ENCODE results near the gene PKP3.
"Not testable (repeated sequence)": the region's sequence is repeated elsewhere in the genome, so short reads cannot be mapped to it uniquely, and the experiment has no call there.

The PKP3 gene

DNA sequence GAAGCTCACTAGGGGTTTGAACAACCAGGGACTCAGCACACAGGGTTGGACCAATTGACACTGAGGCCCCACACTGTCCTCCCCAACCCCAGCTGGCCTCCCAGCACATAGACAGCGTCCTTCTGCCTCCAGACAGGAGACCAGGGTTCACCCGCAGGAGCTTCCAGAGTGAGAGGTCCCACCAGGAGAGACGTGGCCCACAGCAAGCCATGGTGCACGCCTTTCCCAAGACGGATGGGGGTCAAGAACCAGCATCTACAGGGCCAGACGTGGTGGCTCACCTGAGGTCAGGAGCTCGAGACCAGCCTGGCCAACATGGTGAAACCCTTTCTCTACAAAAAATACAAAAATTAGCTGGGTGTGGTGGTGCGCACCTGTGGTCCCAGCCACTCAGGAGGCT is 32.8 kb downstream of the PKP3 start:
- no peak for DNase-seq (ENCODE audit: low spot score)

GRCh38 chr11:428295-428694 is 34.3 kb downstream of the PKP3 start:
- no peak for DNase-seq (ENCODE audit: low spot score)

DNA sequence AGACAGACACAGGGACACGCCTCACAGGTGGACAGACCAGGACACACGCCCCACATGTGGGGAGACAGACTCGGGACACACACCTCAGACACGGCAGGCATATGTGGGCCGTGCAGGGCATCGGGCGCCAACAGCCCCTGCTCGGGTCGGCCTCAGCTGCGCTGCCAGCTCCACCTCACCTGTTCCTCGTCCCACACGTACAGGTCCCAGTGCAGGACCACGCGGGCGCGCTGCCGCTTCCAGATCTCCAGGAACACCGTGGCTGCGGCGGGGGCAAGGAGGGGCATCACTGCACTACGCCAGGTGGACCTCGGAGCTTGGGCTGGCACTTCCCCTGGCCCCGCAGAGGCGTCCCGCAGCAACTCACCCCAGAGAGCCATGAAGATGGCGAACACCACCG is 35.4 kb downstream of the PKP3 start:
- no peak for DNase-seq (ENCODE audit: low spot score)

GRCh38 chr11:429931-430456 is 36.0 kb downstream of the PKP3 start:
- DNase-seq (ENCODE audit: low spot score) = no peak

DNA sequence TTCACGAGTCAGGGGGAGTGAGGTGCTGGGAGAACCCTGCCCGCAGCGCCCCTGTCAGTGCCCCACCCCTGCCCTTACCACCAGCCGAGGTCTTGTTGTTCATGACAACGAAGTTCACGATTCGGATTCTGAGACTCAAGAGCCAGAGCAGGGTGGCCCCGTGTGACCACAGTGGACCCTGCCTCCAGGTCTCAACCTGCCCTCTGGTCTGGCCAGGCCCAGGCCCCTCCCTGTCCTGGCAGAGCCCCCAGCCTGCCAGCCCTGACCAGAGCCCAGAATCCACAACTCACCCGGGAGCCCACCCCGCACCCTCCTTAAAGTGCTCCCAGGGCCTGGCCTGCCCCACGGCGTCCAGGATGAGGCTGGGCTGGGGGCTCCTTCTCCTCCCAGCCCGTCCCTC is 37.9 kb downstream of the PKP3 start:
- DNase-seq (ENCODE audit: low spot score) = no peak

GRCh38 chr11:432501-433100 is 38.6 kb downstream of the PKP3 start:
- DNase-seq (ENCODE audit: low spot score) = no peak

GRCh38 chr11:433111-433510 is 39.1 kb downstream of the PKP3 start:
- DNase-seq (ENCODE audit: low spot score) = no peak

- no peak for DNase-seq (ENCODE audit: low spot score)
These were observed 39.6 kb downstream of the PKP3 start for GRCh38 chr11:433641-434040.

GRCh38 chr11:434496-434895 is 40.5 kb downstream of the PKP3 start:
- DNase-seq (ENCODE audit: low spot score) = no peak

DNA sequence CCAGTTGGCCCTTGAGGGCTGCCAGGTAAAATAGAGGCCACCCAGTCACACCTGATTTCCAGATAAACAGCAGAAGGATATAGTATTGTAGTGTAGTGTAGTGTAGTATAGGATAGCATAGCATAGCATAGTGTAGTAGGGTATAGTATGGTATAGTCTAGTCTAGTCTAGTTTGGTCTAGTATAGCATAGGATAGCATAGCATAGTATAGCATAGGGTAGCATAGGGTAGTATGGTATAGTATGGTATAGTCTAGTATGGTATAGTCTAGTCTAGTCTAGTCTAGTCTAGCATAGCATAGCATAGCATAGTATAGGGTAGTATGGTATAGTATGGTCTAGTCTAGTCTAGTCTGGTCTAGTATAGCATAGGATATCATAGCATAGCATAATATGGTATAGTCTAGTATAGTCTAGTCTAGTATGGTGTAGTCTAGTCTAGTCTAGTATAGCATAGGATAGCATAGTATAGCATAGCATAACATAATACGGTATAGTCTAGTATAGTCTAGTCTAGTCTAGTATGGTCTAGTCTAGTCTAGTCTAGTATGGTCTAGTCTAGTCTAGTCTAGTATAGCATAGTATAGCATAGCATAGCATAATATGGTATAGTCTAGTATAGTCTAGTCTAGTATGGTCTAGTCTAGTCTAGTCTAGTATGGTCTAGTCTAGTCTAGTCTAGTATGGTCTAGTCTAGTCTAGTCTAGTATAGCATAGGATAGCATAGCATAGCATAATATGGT is 41.2 kb downstream of the PKP3 start:
- not testable (repeated sequence) for DNase-seq (ENCODE audit: low spot score)

GRCh38 chr11:437228-437870 is 43.3 kb downstream of the PKP3 start:
- DNase-seq (ENCODE audit: low spot score) = no peak

DNA sequence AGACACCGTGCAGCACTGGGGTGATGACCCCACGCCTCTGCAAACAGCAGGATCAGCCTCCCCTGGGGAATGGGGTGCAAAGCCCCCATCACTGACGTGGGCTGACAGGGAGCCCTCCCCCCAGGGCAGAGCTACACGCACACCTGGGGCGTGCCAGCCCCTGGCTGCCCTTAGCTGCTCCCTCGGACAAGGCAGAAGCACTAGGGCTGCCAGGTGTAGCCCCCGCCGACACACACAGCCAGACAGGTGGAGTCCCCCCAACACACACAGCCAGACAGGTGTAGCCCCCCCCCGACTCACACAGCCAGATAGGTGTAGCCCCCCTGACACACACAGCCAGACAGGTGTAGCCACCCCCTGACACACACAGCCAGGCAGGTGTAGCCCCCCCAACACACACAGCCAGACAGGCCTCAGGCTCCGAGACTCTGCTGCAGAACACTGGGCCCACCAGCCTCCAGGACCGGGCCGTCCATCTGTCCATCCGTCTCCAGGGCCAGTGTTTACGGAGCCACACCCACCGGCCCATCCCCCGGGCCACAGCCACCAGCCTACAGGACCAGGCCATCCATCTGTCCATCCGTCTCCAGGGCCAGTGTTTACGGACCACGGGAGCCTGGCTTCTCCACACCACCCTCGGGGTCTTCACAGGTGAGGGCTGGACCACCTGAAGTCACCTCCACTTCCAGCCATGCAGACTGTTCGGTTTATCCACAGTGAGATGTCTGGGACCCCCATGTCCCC is 44.3 kb downstream of the PKP3 start:
- DNase-seq (ENCODE audit: low spot score) = no peak

- DNase-seq (ENCODE audit: low spot score) = no peak
These were observed 45.5 kb downstream of the PKP3 start for GRCh38 chr11:439315-440064.

DNA sequence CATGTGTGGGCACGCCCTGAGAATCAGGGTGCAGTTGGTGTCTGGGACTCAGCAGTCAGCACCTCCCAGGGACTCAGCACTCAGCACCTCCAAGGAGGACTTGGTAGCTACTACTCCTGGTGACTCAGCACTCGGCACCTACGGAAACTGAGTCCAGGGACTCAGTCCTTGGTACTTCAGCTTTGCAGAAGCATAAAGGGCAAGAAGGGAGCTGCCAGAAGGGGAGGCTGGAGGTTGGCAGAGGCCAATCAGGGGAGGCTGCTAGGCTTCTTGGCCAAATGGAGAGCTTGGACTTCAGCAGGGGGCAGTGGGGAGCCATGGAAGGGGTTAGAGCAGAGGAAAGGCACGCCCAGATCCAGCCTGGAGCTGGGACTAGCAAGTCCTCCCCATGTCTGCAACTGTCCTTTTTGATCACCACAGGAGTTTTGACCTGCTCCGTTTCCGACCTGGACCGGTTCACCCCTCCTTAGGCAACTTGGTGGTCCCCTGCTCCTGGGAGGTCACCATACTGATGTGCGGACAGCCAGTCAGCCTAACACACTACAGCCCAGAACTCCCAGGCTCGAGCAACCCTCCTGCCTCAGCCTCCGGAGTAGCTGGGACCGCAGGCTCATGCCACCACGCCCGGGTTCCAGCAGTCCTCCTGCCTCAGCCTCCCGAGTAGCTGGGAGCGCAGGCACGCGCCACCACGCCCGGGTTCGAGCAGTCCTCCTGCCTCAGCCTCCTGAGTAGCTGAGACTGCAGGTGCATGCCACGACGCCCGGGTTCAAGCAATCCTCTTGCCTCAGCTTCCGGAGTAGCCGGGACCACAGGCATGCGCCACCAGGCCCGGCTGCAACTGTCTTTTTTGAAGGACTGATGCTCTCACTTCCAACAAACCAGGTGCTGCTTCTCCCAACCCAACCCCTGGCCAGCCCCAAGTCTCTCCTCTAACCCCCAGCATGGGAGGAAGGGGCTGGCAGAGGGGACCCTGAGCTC is 46.3 kb downstream of the PKP3 start:
- DNase-seq (ENCODE audit: low spot score) = no peak

GRCh38 chr11:441043-441417 is 47.0 kb downstream of the PKP3 start:
- DNase-seq (ENCODE audit: low spot score) = no peak

DNA sequence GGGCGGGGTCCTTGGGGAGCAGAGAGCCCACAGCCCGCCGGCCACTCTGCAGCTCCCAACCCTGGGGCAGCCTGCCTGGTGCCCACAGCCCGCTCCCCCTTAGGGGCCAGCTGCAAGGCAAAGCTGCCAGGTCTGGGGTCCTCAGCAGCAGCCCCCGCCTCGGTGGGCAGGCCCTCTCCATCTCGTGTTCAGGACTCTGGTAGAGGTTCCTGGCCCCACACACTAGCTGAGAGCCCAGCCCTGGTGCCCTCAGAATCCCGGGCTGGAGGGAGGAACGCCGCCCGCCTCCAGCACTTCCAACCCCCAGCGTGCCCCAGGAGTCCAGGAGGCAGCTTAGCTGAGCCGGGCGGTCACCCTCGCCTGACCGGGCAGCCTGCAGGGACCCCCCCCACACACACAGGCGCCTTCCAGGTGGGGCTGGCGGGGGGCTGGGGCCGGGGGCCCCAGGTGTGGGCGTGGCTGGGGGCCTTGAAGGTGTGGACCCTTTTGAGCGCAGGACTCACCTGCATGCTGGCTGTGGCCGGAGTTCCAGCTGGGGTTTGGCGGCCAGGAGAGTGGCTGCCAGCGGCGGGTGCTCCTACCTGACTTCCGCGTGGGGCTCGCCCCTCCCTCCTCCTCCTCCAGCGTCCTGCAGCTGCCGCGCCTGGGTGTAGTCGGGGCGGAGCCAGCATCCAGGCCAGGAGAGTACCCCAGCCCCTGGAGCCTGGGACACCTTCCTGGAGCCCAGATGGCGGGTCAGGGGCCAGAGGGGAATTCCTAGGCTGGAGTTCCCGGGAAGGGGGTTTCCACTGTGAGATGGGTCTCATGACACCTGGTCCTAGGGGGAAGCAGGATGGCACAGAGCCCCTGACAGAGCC is 47.6 kb downstream of the PKP3 start, which contains the start of gene ANO9:
Gene ANO9 (minus strand): TSS at position 594 of the 857 bp plus-strand sequence. CDS start 85 bp downstream, at position 509.
- DNase-seq (ENCODE audit: low spot score) = no peak

DNA sequence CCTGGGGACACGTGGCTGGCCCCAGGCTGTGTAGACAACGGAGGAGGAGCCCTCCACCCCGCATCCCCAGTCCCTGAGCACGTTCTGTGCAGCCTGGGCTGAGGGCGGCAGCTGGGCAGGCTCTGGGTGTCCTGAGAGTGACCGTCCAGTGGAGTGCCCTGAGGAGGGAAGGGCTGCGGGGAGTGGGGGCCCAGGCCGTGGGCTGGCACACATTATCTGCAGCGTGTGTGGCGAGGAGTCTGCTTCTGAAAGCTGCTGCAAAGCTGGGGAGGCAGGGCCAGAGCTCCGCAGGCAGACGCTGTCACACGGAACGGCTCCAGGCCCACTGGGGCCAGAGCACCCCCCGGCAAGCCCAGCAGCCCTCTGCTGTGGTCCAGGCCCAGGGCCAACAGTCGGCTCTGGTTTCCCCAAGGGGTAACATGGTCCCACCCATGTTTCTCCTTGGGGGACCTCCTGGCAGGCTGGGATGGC is 48.6 kb downstream of the PKP3 start:
- no peak for DNase-seq (ENCODE audit: low spot score)

GRCh38 chr11:443542-444199 is 49.7 kb downstream of the PKP3 start:
- DNase-seq (ENCODE audit: low spot score) = no peak

Measured in D341Med (cell line).